A549 (cell line): ENCODE measurements around the gene LRRC59. TPM values are rescaled to one million over a fixed set of nuclear protein-coding genes. Genes with fewer than 3 reads are reported as not detected.

ENCODE experiments used
- ATAC-seq, 2 experiments: fragments of 200-7000 bp in 1 of 2; fragments of >200 bp in 1 of 2; cut with Nextera tagmentation in 1 of 2; cut with Tn5 transposase in 1 of 2; 3 replicates each; pipeline versions ENCODE4 v1.8.0 to v1.9.1; 2018 to 2020; ENCODE audit warnings: mild to moderate bottlenecking in 1 of 2, moderate library complexity in 1 of 2
- CTCF ChIA-PET: fragments of 300-600 bp; sonication (Branson Sonifier 250); formaldehyde crosslinking; extraction: SDS; loops from one replicate; lab custom pipeline; 2021; ENCODE audit warnings: antibody characterized with exemption, inconsistent platforms; lab: Yijun Ruan, JAX
- POLR2A ChIA-PET: fragments of 350-600 bp; formaldehyde crosslinking; extraction: SDS; loops from one replicate; lab custom pipeline; 2021; ENCODE audit warnings: antibody characterized with exemption, inconsistent platforms; lab: Yijun Ruan, JAX
- DNase-seq, 2 experiments: peaks; one replicate each; pipeline versions ENCODE4 v3.0.0 to v3.0.0-alpha.2; 2011 to 2016; ENCODE audit warnings: low read depth in 1 of 2, low spot score in 1 of 2
- FAIRE-seq: peaks from 2 replicates; lab custom pipeline; 2011; peaks lifted over from hg19 to GRCh38; lab: Jason Lieb, UNC
- H3K27ac ChIP-seq, 2 experiments: fragments of >200 bp; sonication (Bioruptor Twin); formaldehyde crosslinking; 3 replicates each; pipeline ENCODE4 v1.5.1; 2016 to 2017
- H3K4me1 ChIP-seq: fragments of >200 bp; sonication (Bioruptor Twin); formaldehyde crosslinking; 3 replicates; pipeline ENCODE4 v1.6.1; 2016
- H3K4me2 ChIP-seq: fragments of >200 bp; sonication (Bioruptor Twin); formaldehyde crosslinking; 3 replicates; pipeline ENCODE4 v1.6.1; 2016
- H3K4me3 ChIP-seq: fragments of >200 bp; sonication (Bioruptor Twin); formaldehyde crosslinking; 3 replicates; pipeline ENCODE4 v1.5.1; 2016
- H3K9me3 ChIP-seq: fragments of >200 bp; sonication (Bioruptor Twin); formaldehyde crosslinking; 3 replicates; pipeline ENCODE4 v1.6.1; 2016
- CEBPB ChIP-seq, 2 experiments: fragments of >200 bp in 1 of 2; sonication (Bioruptor Twin) in 1 of 2; formaldehyde crosslinking in 1 of 2; IDR thresholded peaks; 2 replicates each; pipeline ENCODE4 v1.6.1; 2012 to 2016
- CTCF ChIP-seq: fragments of >200 bp; sonication (Bioruptor Twin); formaldehyde crosslinking; IDR thresholded peaks from 3 replicates; pipeline ENCODE4 v1.5.1; 2016
- EHF ChIP-seq: fragments of 250-450 bp; sonication (Bioruptor Pico); IDR thresholded peaks from 2 replicates; pipeline ENCODE4 v1.5.0; 2020; ENCODE audit warnings: mild to moderate bottlenecking
- EHMT2 ChIP-seq: fragments of 200-600 bp; sonication (generic); IDR thresholded peaks from 2 replicates; pipeline ENCODE4 v1.6.1; 2016; ENCODE audit warnings: antibody characterized with exemption, low read depth, mild to moderate bottlenecking, moderate library complexity
- FOSL2 ChIP-seq, 2 experiments: fragments of 450-650 bp in 1 of 2; fragments of >200 bp in 1 of 2; sonication (Bioruptor Twin) in 1 of 2; formaldehyde crosslinking; IDR thresholded peaks; 2 replicates each; pipeline versions ENCODE4 v1.5.0 to v1.6.1; 2016 to 2020; ENCODE audit warnings: mild to moderate bottlenecking in 1 of 2, moderate library complexity in 1 of 2
- FOXS1 ChIP-seq: fragments of 250-450 bp; sonication (Bioruptor Pico); IDR thresholded peaks from 2 replicates; pipeline ENCODE4 v1.5.0; 2020; ENCODE audit warnings: mild to moderate bottlenecking, moderate library complexity
- KDM5A ChIP-seq: fragments of 200-600 bp; sonication (generic); IDR thresholded peaks from 2 replicates; pipeline ENCODE4 v1.6.1; 2016; ENCODE audit warnings: antibody characterized with exemption, mild to moderate bottlenecking
- MAZ ChIP-seq: fragments of 150-350 bp; IDR thresholded peaks from 2 replicates; pipeline ENCODE4 v1.6.1; 2014; ENCODE audit warnings: antibody characterized with exemption, low read depth, low read length, borderline replicate concordance
- NPAS2 ChIP-seq: fragments of 250-450 bp; sonication (Bioruptor Pico); IDR thresholded peaks from 2 replicates; pipeline ENCODE4 v1.8.0; 2022; ENCODE audit warnings: mild to moderate bottlenecking, moderate library complexity, borderline replicate concordance
- NR3C1 ChIP-seq: fragments of >200 bp; sonication (Bioruptor Twin); formaldehyde crosslinking; IDR thresholded peaks from 3 replicates; pipeline ENCODE4 v1.6.1; 2017
- PHF8 ChIP-seq: fragments of 200-600 bp; sonication (generic); IDR thresholded peaks from 2 replicates; pipeline ENCODE4 v1.6.1; 2016; ENCODE audit warnings: low read depth, mild to moderate bottlenecking, antibody characterized with exemption, moderate library complexity, borderline replicate concordance
- POLR2A ChIP-seq: IDR thresholded peaks from 2 replicates; pipeline ENCODE4 v1.6.1; 2012; ENCODE audit warnings: mild to moderate bottlenecking, low read length
- RAD21 ChIP-seq, 2 experiments: fragments of >200 bp in 1 of 2; sonication (Bioruptor Twin) in 1 of 2; formaldehyde crosslinking in 1 of 2; IDR thresholded peaks in 1 of 2; conservative IDR thresholded peaks in 1 of 2; 2 replicates in 1 of 2; 3 replicates in 1 of 2; pipeline ENCODE4 v1.6.1; 2012 to 2018; ENCODE audit warnings: inconsistent platforms in 1 of 2
- RNF2 ChIP-seq: fragments of 200-600 bp; sonication (generic); IDR thresholded peaks from 2 replicates; pipeline ENCODE4 v1.6.1; 2016; ENCODE audit warnings: low read depth, mild to moderate bottlenecking, antibody characterized with exemption, moderate library complexity, borderline replicate concordance
- TP53 ChIP-seq: fragments of 250-450 bp; sonication (Bioruptor Pico); IDR thresholded peaks from 2 replicates; pipeline ENCODE4 v1.5.0; 2021; ENCODE audit warnings: mild to moderate bottlenecking, moderate library complexity
- ZFP36 ChIP-seq: fragments of 450-650 bp; IDR thresholded peaks from 2 replicates; pipeline ENCODE4 v1.6.1; 2014; ENCODE audit warnings: borderline replicate concordance; ENCODE audit not compliant: partially characterized antibody
- ZSCAN20 ChIP-seq: fragments of 250-450 bp; sonication (Bioruptor Pico); IDR thresholded peaks from 2 replicates; pipeline ENCODE4 v1.8.0; 2022; ENCODE audit warnings: mild to moderate bottlenecking, moderate library complexity
- WGBS: methylation state at CpG from one replicate; pipeline ENCODE4 v1.1.6; 2017; ENCODE audit errors: missing lambda C conversion rate; 5-methylcytosine and 5-hydroxymethylcytosine counted together
- polyA plus RNA-seq, 4 experiments: library from polyadenylated mRNA; depleted of rRNA in 3 of 4; stranded (reverse); fragments of >200 nt; fragmentation: RNase III in 1 of 4; extraction: RNeasy Plus Mini Kit Qiagen cat#74134 plus additional on column Dnase treatment in 1 of 4; gene quantifications; 2 replicates in 3 of 4; 3 replicates in 1 of 4; pipeline ENCODE4 v1.2.3, GENCODE V29; 2011 to 2017
- TF ChIP-seq, protein P1 (sequence below): fragments of 250-450 bp; sonication (Bioruptor Pico); IDR thresholded peaks from 2 replicates; pipeline ENCODE4 v1.5.0; 2020; ENCODE audit warnings: low read depth, mild to moderate bottlenecking, moderate library complexity
- TF ChIP-seq, protein P2 (sequence below): fragments of 250-450 bp; sonication (Bioruptor Pico); IDR thresholded peaks from 2 replicates; pipeline ENCODE4 v1.5.0; 2021; ENCODE audit warnings: mild to moderate bottlenecking, moderate library complexity, borderline replicate concordance
- TF ChIP-seq, protein P3 (sequence below): fragments of 150-350 bp; IDR thresholded peaks from 2 replicates; pipeline ENCODE4 v1.6.1; 2014; ENCODE audit warnings: low read depth, mild to moderate bottlenecking, low read length
- TF ChIP-seq, protein P4 (sequence below): fragments of 200-600 bp; sonication (generic); IDR thresholded peaks from 2 replicates; pipeline ENCODE4 v1.6.1; 2016; ENCODE audit warnings: antibody characterized with exemption, mild to moderate bottlenecking, moderate library complexity

The LRRC59 gene
- polyA plus RNA-seq, 2 of the 4 experiments (the other 2 are of a cell fraction): 209 to 228 TPM

DNA sequence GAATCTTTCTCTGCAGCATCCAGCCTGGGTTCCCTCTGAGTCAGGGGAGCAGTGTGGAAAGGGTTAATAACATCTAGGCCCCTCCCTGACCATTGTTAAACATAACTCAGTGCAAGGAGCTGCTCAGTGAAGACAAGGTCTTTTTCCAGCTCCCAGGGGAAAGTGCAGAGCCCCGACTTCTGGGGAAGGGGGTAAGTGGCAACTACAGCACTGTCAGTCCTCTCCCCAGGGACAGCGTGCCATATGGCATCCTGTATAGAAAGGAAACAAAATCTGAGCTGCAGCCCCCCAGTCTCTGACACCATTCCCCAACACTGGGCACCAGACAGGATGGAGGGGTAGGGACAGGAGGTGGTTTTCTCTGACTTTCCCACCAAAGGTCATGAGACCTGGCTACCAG is 32.2 kb downstream of the LRRC59 start (continued):
- TF ChIP-seq, protein P1, sequence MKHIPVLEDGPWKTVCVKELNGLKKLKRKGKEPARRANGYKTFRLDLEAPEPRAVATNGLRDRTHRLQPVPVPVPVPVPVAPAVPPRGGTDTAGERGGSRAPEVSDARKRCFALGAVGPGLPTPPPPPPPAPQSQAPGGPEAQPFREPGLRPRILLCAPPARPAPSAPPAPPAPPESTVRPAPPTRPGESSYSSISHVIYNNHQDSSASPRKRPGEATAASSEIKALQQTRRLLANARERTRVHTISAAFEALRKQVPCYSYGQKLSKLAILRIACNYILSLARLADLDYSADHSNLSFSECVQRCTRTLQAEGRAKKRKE: no peak
- no peak for TF ChIP-seq RAD21 (conservative IDR thresholded peaks at IDR 0.05 in 1 of 2, IDR thresholded peaks at IDR 0.05 in 1 of 2)

DNA sequence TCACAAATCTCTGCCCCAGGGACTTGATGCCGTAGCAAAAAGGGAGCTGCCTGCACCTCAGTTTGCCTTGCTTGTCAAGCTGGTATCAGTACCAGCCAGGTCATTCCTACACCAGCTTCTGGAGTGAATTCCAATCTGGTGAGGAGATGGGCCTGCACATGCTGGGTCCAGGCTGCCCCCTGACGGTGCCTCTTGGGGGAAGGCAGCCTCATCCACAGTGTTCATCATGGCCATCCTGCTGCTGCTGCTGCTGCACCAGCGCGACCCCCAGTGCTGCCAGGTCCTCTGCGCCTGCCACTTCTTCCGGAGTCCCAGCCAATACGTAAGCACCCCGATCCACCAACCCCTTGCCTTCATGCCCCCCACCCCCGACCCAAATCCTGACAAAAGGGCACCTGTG is 32.6 kb downstream of the LRRC59 start:
- H3K4me1 ChIP-seq: peaks cover 3% of the 10 kb centered on the region; the same call in 1 of the 3 replicates
- no peaks in the 10 kb centered on the region for H3K9me3 ChIP-seq
- FAIRE-seq: no peak
- CTCF ChIA-PET: interaction anchor here (1.2 to 33.9 kb wide), 5 partner anchors 15 to 114 kb away, joined by 3 to 445 read pairs (median 9); partner anchors contain the start of genes LRRC59, RSAD1 and XYLT2
- POLR2A ChIA-PET: no interaction called here
- peak in 1 of 2 experiments; percentile 4; a peak in 1 of 6 replicates for ATAC-seq
- whole genome bisulfite sequencing: 92% methylated on average over 9 of the region's 9 CpGs
- H3K27ac ChIP-seq: no peak overlapping the region
- DNase-seq: no peak
- TF ChIP-seq NPAS2 (no peak), FOSL2 (IDR thresholded peaks at IDR 0.05) (no peak), FOSL2 (CRISPR knock-in tag; IDR thresholded peaks at IDR 0.05) (no peak), CEBPB (IDR thresholded peaks at IDR 0.05) (no peak), TP53 (CRISPR knock-in tag) (no peak), CTCF (no peak), EHF (CRISPR knock-in tag) (no peak), RAD21 (conservative IDR thresholded peaks at IDR 0.05 in 1 of 2, IDR thresholded peaks at IDR 0.05 in 1 of 2) (no peak), ZSCAN20 (CRISPR knock-in tag) (no peak), NR3C1 (no peak), RNF2 (no peak)
- TF ChIP-seq, protein P2, sequence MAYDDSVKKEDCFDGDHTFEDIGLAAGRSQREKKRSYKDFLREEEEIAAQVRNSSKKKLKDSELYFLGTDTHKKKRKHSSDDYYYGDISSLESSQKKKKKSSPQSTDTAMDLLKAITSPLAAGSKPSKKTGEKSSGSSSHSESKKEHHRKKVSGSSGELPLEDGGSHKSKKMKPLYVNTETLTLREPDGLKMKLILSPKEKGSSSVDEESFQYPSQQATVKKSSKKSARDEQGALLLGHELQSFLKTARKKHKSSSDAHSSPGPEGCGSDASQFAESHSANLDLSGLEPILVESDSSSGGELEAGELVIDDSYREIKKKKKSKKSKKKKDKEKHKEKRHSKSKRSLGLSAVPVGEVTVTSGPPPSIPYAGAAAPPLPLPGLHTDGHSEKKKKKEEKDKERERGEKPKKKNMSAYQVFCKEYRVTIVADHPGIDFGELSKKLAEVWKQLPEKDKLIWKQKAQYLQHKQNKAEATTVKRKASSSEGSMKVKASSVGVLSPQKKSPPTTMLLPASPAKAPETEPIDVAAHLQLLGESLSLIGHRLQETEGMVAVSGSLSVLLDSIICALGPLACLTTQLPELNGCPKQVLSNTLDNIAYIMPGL (CRISPR knock-in tag): no peak
- TF ChIP-seq, protein P3, sequence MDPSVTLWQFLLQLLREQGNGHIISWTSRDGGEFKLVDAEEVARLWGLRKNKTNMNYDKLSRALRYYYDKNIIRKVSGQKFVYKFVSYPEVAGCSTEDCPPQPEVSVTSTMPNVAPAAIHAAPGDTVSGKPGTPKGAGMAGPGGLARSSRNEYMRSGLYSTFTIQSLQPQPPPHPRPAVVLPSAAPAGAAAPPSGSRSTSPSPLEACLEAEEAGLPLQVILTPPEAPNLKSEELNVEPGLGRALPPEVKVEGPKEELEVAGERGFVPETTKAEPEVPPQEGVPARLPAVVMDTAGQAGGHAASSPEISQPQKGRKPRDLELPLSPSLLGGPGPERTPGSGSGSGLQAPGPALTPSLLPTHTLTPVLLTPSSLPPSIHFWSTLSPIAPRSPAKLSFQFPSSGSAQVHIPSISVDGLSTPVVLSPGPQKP: no peak
- no peak overlapping the region for H3K4me3 ChIP-seq
- no peak overlapping the region for H3K4me2 ChIP-seq

GRCh38 chr17:50364061-50364458 is 33.3 kb downstream of the LRRC59 start:
- FAIRE-seq (no peak), ATAC-seq (peak in 1 of 2 experiments; percentile 1; a peak in 3 of 6 replicates), DNase-seq (no peak)
- Histone ChIP-seq H3K9me3 (no peaks in the 10 kb centered on the region), H3K4me1 (peaks cover 3% of the 10 kb centered on the region; the same call in 1 of the 3 replicates), H3K4me2 (no peak overlapping the region), H3K27ac (no peak overlapping the region), H3K4me3 (no peak overlapping the region)
- CTCF ChIA-PET: interaction anchor here (1.9 to 33.9 kb wide), 5 partner anchors 12 to 163 kb away, joined by 5 to 445 read pairs (median 87); partner anchors contain the start of genes COL1A1, EME1, LRRC59 and MRPL27
- POLR2A ChIA-PET: no interaction called here
- 75% methylated on average over 4 of the region's 4 CpGs for WGBS
- TF ChIP-seq ZSCAN20 (CRISPR knock-in tag) (no peak), EHMT2 (no peak), FOXS1 (CRISPR knock-in tag) (no peak), MAZ (no peak), RAD21 (conservative IDR thresholded peaks at IDR 0.05 in 1 of 2, IDR thresholded peaks at IDR 0.05 in 1 of 2) (no peak), CEBPB (IDR thresholded peaks at IDR 0.05) (no peak), ZFP36 (no peak), POLR2A (no peak), PHF8 (no peak), KDM5A (no peak)
- TF ChIP-seq, protein P4, sequence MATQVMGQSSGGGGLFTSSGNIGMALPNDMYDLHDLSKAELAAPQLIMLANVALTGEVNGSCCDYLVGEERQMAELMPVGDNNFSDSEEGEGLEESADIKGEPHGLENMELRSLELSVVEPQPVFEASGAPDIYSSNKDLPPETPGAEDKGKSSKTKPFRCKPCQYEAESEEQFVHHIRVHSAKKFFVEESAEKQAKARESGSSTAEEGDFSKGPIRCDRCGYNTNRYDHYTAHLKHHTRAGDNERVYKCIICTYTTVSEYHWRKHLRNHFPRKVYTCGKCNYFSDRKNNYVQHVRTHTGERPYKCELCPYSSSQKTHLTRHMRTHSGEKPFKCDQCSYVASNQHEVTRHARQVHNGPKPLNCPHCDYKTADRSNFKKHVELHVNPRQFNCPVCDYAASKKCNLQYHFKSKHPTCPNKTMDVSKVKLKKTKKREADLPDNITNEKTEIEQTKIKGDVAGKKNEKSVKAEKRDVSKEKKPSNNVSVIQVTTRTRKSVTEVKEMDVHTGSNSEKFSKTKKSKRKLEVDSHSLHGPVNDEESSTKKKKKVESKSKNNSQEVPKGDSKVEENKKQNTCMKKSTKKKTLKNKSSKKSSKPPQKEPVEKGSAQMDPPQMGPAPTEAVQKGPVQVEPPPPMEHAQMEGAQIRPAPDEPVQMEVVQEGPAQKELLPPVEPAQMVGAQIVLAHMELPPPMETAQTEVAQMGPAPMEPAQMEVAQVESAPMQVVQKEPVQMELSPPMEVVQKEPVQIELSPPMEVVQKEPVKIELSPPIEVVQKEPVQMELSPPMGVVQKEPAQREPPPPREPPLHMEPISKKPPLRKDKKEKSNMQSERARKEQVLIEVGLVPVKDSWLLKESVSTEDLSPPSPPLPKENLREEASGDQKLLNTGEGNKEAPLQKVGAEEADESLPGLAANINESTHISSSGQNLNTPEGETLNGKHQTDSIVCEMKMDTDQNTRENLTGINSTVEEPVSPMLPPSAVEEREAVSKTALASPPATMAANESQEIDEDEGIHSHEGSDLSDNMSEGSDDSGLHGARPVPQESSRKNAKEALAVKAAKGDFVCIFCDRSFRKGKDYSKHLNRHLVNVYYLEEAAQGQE: no peak
- TF ChIP-seq, protein P1: no peak
